DOHH2 (cell line): ENCODE data around the gene NUDCD2.

ENCODE experiments used
- H3F3A ChIP-seq: fragments of 200-600 bp; sonication (generic), shearing (Covaris generic); 2 replicates; pipeline ENCODE4 v1.6.0; 2016; ENCODE audit warnings: antibody characterized with exemption, mild to moderate bottlenecking; ENCODE audit not compliant: control insufficient read depth, insufficient read depth
- H3K27ac ChIP-seq: fragments of 200-600 bp; sonication (generic); 2 replicates; pipeline ENCODE4 v1.5.1; 2014; ENCODE audit warnings: low read depth, mild to moderate bottlenecking, low read length, moderate library complexity
- H3K27me3 ChIP-seq: fragments of 200-600 bp; sonication (generic); 2 replicates; pipeline ENCODE4 v1.6.1; 2014; ENCODE audit warnings: mild to moderate bottlenecking, low read length, mixed read lengths; ENCODE audit not compliant: control insufficient read depth
- H3K36me3 ChIP-seq: fragments of 200-600 bp; sonication (generic); 2 replicates; pipeline ENCODE4 v1.6.1; 2014; ENCODE audit warnings: mild to moderate bottlenecking, low read length, moderate library complexity, mixed read lengths; ENCODE audit not compliant: control insufficient read depth
- H3K4me1 ChIP-seq: fragments of 200-600 bp; sonication (generic); 2 replicates; pipeline ENCODE4 v1.6.1; 2014; ENCODE audit warnings: mild to moderate bottlenecking, low read length, mixed read lengths; ENCODE audit not compliant: control insufficient read depth
- H3K4me2 ChIP-seq: fragments of 200-600 bp; sonication (generic); 2 replicates; pipeline ENCODE4 v1.6.0; 2014; ENCODE audit warnings: mild to moderate bottlenecking, low read length, moderate library complexity
- H3K4me3 ChIP-seq: fragments of 200-600 bp; sonication (generic); 2 replicates; pipeline ENCODE4 v1.5.1; 2014; ENCODE audit warnings: mild to moderate bottlenecking, low read length, mixed read lengths
- H3K79me2 ChIP-seq: fragments of 200-600 bp; sonication (generic); 2 replicates; pipeline ENCODE4 v1.6.1; 2014; ENCODE audit warnings: mild to moderate bottlenecking, low read length, mixed read lengths; ENCODE audit not compliant: control insufficient read depth
- H3K9me2 ChIP-seq: fragments of 200-600 bp; sonication (generic); replicated peaks from 2 replicates; pipeline ENCODE4 v1.6.1; 2014; ENCODE audit warnings: mild to moderate bottlenecking, low read length, mixed read lengths; ENCODE audit not compliant: control insufficient read depth
- H3K9me3 ChIP-seq: fragments of 200-600 bp; sonication (generic); 2 replicates; pipeline ENCODE4 v1.6.1; 2014; ENCODE audit warnings: antibody characterized with exemption, low read length, mixed read lengths; ENCODE audit not compliant: control insufficient read depth, insufficient read depth
- H4K20me1 ChIP-seq: fragments of 200-600 bp; sonication (generic); 2 replicates; pipeline ENCODE4 v1.6.0; 2014; ENCODE audit warnings: low read depth, mild to moderate bottlenecking, antibody characterized with exemption, low read length, moderate library complexity; ENCODE audit not compliant: control insufficient read depth, insufficient read depth
- CTCF ChIP-seq: fragments of 200-600 bp; sonication (generic); IDR thresholded peaks from one replicate; pipeline ENCODE4 v1.5.1; 2014; ENCODE audit warnings: antibody characterized with exemption, mild to moderate bottlenecking, low read depth, low read length; ENCODE audit not compliant: poor library complexity, severe bottlenecking
- EZH2phosphoT487 ChIP-seq: fragments of 200-600 bp; sonication (generic); IDR thresholded peaks from 2 replicates; pipeline ENCODE4 v1.6.1; 2017; ENCODE audit warnings: borderline replicate concordance, mild to moderate bottlenecking, antibody characterized with exemption, low read length, moderate library complexity, mixed read lengths

The NUDCD2 gene

GRCh38 chr5:163459819-163460561 is at the start of gene NUDCD2:
TSS of gene NUDCD2 (minus strand) at chr5:163460102. CDS start at chr5:163460050, 52 bp downstream.
- Histone ChIP-seq H3K4me2 (peak within 1 kb of the TSS; percentile 100), H3K79me2 (peaks cover 95% of the 10 kb centered on the region), H4K20me1 (no peaks in the 10 kb centered on the region), H3K9me2 (no peaks in the 10 kb centered on the region), H3K4me1 (peaks cover 41% of the 10 kb centered on the region), H3K9me3 (no peaks in the 10 kb centered on the region), H3K27me3 (no peaks in the 10 kb centered on the region), H3F3A (peaks cover 27% of the 10 kb centered on the region), H3K36me3 (peaks cover 76% of the 10 kb centered on the region), H3K27ac (peak within 1 kb of the TSS; percentile 93), H3K4me3 (peak within 1 kb of the TSS; percentile 97)
- TF ChIP-seq EZH2phosphoT487 = no peak
- peak; percentile 56 for TF ChIP-seq CTCF

GRCh38 chr5:163509291-163509951 is 49.5 kb upstream of the NUDCD2 start:
- Histone ChIP-seq H3K9me3 (no peaks in the 10 kb centered on the region), H3K9me2 (no peaks in the 10 kb centered on the region), H3K4me3 (no peak overlapping the region), H3K27me3 (no peaks in the 10 kb centered on the region), H3K4me2 (peak overlapping the region; percentile 35), H3F3A (no peaks in the 10 kb centered on the region), H3K27ac (no peak overlapping the region), H3K36me3 (peaks cover 58% of the 10 kb centered on the region), H3K79me2 (peaks cover 81% of the 10 kb centered on the region), H3K4me1 (peaks cover 33% of the 10 kb centered on the region), H4K20me1 (peaks cover 25% of the 10 kb centered on the region)
- TF ChIP-seq EZH2phosphoT487 (no peak), CTCF (no peak)

GRCh38 chr5:163508753-163509152 is 48.9 kb upstream of the NUDCD2 start:
- H3K4me2 ChIP-seq = peak overlapping the region; percentile 35

More at GRCh38 chr5:163508753-163509152, 48.9 kb upstream of the NUDCD2 start:
- Histone ChIP-seq H3K4me1 (peaks cover 33% of the 10 kb centered on the region), H3K27me3 (no peaks in the 10 kb centered on the region), H3F3A (no peaks in the 10 kb centered on the region), H3K79me2 (peaks cover 87% of the 10 kb centered on the region), H4K20me1 (peaks cover 25% of the 10 kb centered on the region), H3K9me3 (no peaks in the 10 kb centered on the region), H3K36me3 (peaks cover 52% of the 10 kb centered on the region), H3K9me2 (no peaks in the 10 kb centered on the region), H3K27ac (no peak overlapping the region), H3K4me3 (peak overlapping the region; percentile 19; the same call in 1 of the 2 replicates)
- TF ChIP-seq EZH2phosphoT487 = no peak
- TF ChIP-seq CTCF = no peak
